Keratinocyte (primary cell): ENCODE data around the gene CIT. TPM values are rescaled to one million over a fixed set of nuclear protein-coding genes. Genes with fewer than 3 reads are reported as not detected.

ENCODE experiments used
- DNase-seq: peaks from one replicate; pipeline ENCODE4 v3.0.0-alpha.2; 2011; ENCODE audit warnings: low read depth, missing footprints, low spot score
- FAIRE-seq: peaks from 2 replicates; lab custom pipeline; 2011; peaks lifted over from hg19 to GRCh38; lab: Jason Lieb, UNC
- H2AFZ ChIP-seq: 2 replicates; pipeline ENCODE4 v1.6.0; 2012; ENCODE audit warnings: low read length, control low read depth, inconsistent platforms; ENCODE audit not compliant: control insufficient read depth
- H3K27ac ChIP-seq: 2 replicates; pipeline ENCODE4 v1.5.1; 2011; ENCODE audit warnings: low read length; ENCODE audit not compliant: control insufficient read depth, insufficient read depth
- H3K27me3 ChIP-seq: 3 replicates; pipeline ENCODE4 v1.6.0; 2011; ENCODE audit warnings: low read length; ENCODE audit not compliant: control insufficient read depth, insufficient read depth; ENCODE audit errors: extremely low read depth
- H3K36me3 ChIP-seq, 2 experiments: 2 replicates in 1 of 2; 3 replicates in 1 of 2; pipeline ENCODE4 v1.5.1; 2011; ENCODE audit warnings: low read length in 2 of 2, mild to moderate bottlenecking in 1 of 2; ENCODE audit not compliant: control insufficient read depth in 2 of 2, insufficient read depth in 2 of 2; ENCODE audit errors: extremely low read depth in 1 of 2
- H3K4me1 ChIP-seq: 3 replicates; pipeline ENCODE4 v1.5.1; 2011; ENCODE audit warnings: low read length; ENCODE audit not compliant: control insufficient read depth, insufficient read depth; ENCODE audit errors: extremely low read depth
- H3K4me2 ChIP-seq: 3 replicates; pipeline ENCODE4 v1.6.0; 2011; ENCODE audit warnings: low read depth, low read length; ENCODE audit not compliant: control insufficient read depth, insufficient read depth; ENCODE audit errors: extremely low read depth
- H3K4me3 ChIP-seq, 3 experiments: fragments of 200-600 bp in 1 of 3; sonication (generic) in 1 of 3; 2 replicates in 2 of 3; 3 replicates in 1 of 3; pipeline ENCODE4 v1.5.1; 2011 to 2016; ENCODE audit warnings: low read length in 3 of 3, mild to moderate bottlenecking in 3 of 3, control low read depth in 2 of 3, inconsistent platforms in 1 of 3, low read depth in 1 of 3, mixed read lengths in 1 of 3, mixed run types in 1 of 3, moderate library complexity in 1 of 3; ENCODE audit not compliant: control insufficient read depth in 2 of 3, insufficient read depth in 2 of 3; ENCODE audit errors: extremely low read depth in 1 of 3
- H3K79me2 ChIP-seq: 2 replicates; pipeline ENCODE4 v1.6.0; 2012; ENCODE audit warnings: low read length; ENCODE audit not compliant: control insufficient read depth, insufficient read depth
- H3K9ac ChIP-seq: 3 replicates; pipeline ENCODE4 v1.6.0; 2011; ENCODE audit warnings: low read length; ENCODE audit not compliant: control insufficient read depth, insufficient read depth; ENCODE audit errors: extremely low read depth
- H3K9me1 ChIP-seq: 3 replicates; pipeline ENCODE4 v1.6.0; 2011; ENCODE audit warnings: low read length; ENCODE audit not compliant: control insufficient read depth, insufficient read depth; ENCODE audit errors: extremely low read depth
- H3K9me3 ChIP-seq: 2 replicates; pipeline ENCODE4 v1.5.1; 2012; ENCODE audit warnings: low read depth, low read length; ENCODE audit not compliant: control insufficient read depth
- H4K20me1 ChIP-seq: 3 replicates; pipeline ENCODE4 v1.6.0; 2011; ENCODE audit warnings: low read length; ENCODE audit not compliant: control insufficient read depth, insufficient read depth; ENCODE audit errors: extremely low read depth
- EZH2 ChIP-seq: IDR thresholded peaks from one replicate; pipeline ENCODE4 v1.6.1; 2012; ENCODE audit warnings: inconsistent platforms, mild to moderate bottlenecking, low read length, moderate library complexity
- dilution Hi-C: fragments of 300-500 bp; cut with MboI; formaldehyde crosslinking; loops from one replicate; pipeline ENCODE4 v1.7.0; 2020; ENCODE audit warnings: low sequenced_read_pairs; ENCODE audit not compliant: extremely low pct_ligation_motif_present
- polyA plus RNA-seq, 5 experiments: library from polyadenylated mRNA; depleted of rRNA in 3 of 5; stranded (reverse) in 3 of 5; stranded (forward) in 1 of 5; unstranded in 1 of 5; fragments of >200 nt; gene quantifications; 1 replicate in 1 of 5; 2 replicates in 3 of 5; 3 replicates in 1 of 5; pipeline versions ENCODE4 v1.2.1 to v1.2.3, GENCODE V29; 2011 to 2012; ENCODE audit warnings: missing spikeins in 2 of 5, low read depth in 1 of 5, low replicate concordance in 1 of 5
- TF ChIP-seq, protein P1 (sequence below), 3 experiments: IDR thresholded peaks in 1 of 3; conservative IDR thresholded peaks in 1 of 3; optimal IDR thresholded peaks in 1 of 3; 2 replicates in 2 of 3; 3 replicates in 1 of 3; pipeline versions ENCODE3 to v1.5.1; 2011; ENCODE audit warnings: low read length in 3 of 3, mild to moderate bottlenecking in 3 of 3, moderate library complexity in 2 of 3, control low read depth in 1 of 3, inconsistent platforms in 1 of 3; ENCODE audit not compliant: insufficient read depth in 2 of 3; ENCODE audit errors: extremely low read depth in 1 of 3

The CIT gene
- polyA plus RNA-seq, 1 donor (not counting 4 experiments of a cell fraction or from before 2014, with no cell fraction given): 6.2 TPM

GRCh38 chr12:119692410-119692809, 184.7 kb downstream of the CIT start:
- no peak for TF ChIP-seq EZH2
- TF ChIP-seq, protein P1, sequence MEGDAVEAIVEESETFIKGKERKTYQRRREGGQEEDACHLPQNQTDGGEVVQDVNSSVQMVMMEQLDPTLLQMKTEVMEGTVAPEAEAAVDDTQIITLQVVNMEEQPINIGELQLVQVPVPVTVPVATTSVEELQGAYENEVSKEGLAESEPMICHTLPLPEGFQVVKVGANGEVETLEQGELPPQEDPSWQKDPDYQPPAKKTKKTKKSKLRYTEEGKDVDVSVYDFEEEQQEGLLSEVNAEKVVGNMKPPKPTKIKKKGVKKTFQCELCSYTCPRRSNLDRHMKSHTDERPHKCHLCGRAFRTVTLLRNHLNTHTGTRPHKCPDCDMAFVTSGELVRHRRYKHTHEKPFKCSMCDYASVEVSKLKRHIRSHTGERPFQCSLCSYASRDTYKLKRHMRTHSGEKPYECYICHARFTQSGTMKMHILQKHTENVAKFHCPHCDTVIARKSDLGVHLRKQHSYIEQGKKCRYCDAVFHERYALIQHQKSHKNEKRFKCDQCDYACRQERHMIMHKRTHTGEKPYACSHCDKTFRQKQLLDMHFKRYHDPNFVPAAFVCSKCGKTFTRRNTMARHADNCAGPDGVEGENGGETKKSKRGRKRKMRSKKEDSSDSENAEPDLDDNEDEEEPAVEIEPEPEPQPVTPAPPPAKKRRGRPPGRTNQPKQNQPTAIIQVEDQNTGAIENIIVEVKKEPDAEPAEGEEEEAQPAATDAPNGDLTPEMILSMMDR (optimal IDR thresholded peaks at IDR 0.05 in 1 of 3, IDR thresholded peaks at IDR 0.05 in 1 of 3, conservative IDR thresholded peaks at IDR 0.05 in 1 of 3; ENCODE audit: extremely low read depth in 1 of 3, insufficient read depth in 2 of 3, low read length in 3 of 3): no peak
- Histone ChIP-seq H3K9me3 (no peaks in the 10 kb centered on the region), H3K4me2 (no peak overlapping the region), H3K4me1 (peaks cover 3% of the 10 kb centered on the region), H3K36me3 (peaks cover 0 to 4% of the 10 kb centered on the region in 2 experiments), H3K27ac (no peak overlapping the region), H2AFZ (no peak overlapping the region), H3K4me3 (no peak overlapping the region), H3K9ac (no peak overlapping the region), H3K27me3 (no peaks in the 10 kb centered on the region), H4K20me1 (no peaks in the 10 kb centered on the region), H3K9me1 (no peaks in the 10 kb centered on the region), H3K79me2 (no peaks in the 10 kb centered on the region)
- no peak for DNase-seq
- dilution Hi-C loops: no loop called here
- no peak for FAIRE-seq

GRCh38 chr12:119691202-119691810, 185.8 kb downstream of the CIT start:
- Histone ChIP-seq H3K27ac (no peak overlapping the region), H3K4me1 (peaks cover 3% of the 10 kb centered on the region), H3K4me3 (no peak overlapping the region), H4K20me1 (no peaks in the 10 kb centered on the region), H3K9me3 (no peaks in the 10 kb centered on the region), H3K4me2 (no peak overlapping the region), H3K79me2 (no peaks in the 10 kb centered on the region), H3K36me3 (peaks cover 0 to 5% of the 10 kb centered on the region in 2 experiments), H3K9ac (no peak overlapping the region), H2AFZ (no peak overlapping the region), H3K27me3 (no peaks in the 10 kb centered on the region), H3K9me1 (no peaks in the 10 kb centered on the region)
- FAIRE-seq: no peak
- no peak for TF ChIP-seq EZH2
- TF ChIP-seq, protein P1 (optimal IDR thresholded peaks at IDR 0.05 in 1 of 3, IDR thresholded peaks at IDR 0.05 in 1 of 3, conservative IDR thresholded peaks at IDR 0.05 in 1 of 3; ENCODE audit: extremely low read depth in 1 of 3, insufficient read depth in 2 of 3, low read length in 3 of 3): no peak
- DNase-seq: no peak
- dilution Hi-C loops: no loop called here
